Parathyroid adenoma (tissue), 2 donors: ENCODE results near the gene SORCS2.

Source experiments
- H2AFZ ChIP-seq: fragments of 300-600 bp; sonication (generic); one replicate; pipeline ENCODE4 v1.7.0; 2017; ENCODE audit warnings: antibody characterized with exemption, mild to moderate bottlenecking
- H3K27ac ChIP-seq: fragments of 300-600 bp; sonication (generic); one replicate; pipeline ENCODE4 v1.7.0; 2017
- H3K27me3 ChIP-seq: fragments of 300-600 bp; sonication (generic); one replicate; pipeline ENCODE4 v1.7.0; 2017; ENCODE audit warnings: low read length; ENCODE audit not compliant: control insufficient read depth, insufficient read depth
- H3K36me3 ChIP-seq: fragments of 300-600 bp; sonication (generic); one replicate; pipeline ENCODE4 v1.7.0; 2017; ENCODE audit warnings: low read length; ENCODE audit not compliant: control insufficient read depth, insufficient read depth
- H3K4me1 ChIP-seq: fragments of 300-600 bp; sonication (generic); one replicate; pipeline ENCODE4 v1.7.0; 2017; ENCODE audit warnings: control low read depth
- H3K4me2 ChIP-seq: fragments of 300-600 bp; sonication (generic); one replicate; pipeline ENCODE4 v1.7.0; 2017; ENCODE audit warnings: low read length
- H3K4me3 ChIP-seq: fragments of 300-600 bp; sonication (generic); one replicate; pipeline ENCODE4 v1.7.0; 2017; ENCODE audit warnings: low read depth, low read length
- H3K79me2 ChIP-seq: fragments of 300-600 bp; sonication (generic); one replicate; pipeline ENCODE4 v1.7.0; 2017; ENCODE audit warnings: control low read depth
- H3K9ac ChIP-seq: fragments of 300-600 bp; sonication (generic); one replicate; pipeline ENCODE4 v1.7.0; 2017; ENCODE audit warnings: mild to moderate bottlenecking
- H3K9me3 ChIP-seq: fragments of 300-600 bp; sonication (generic); one replicate; pipeline ENCODE4 v1.7.0; 2017; ENCODE audit warnings: low read length; ENCODE audit not compliant: control insufficient read depth
- CTCF ChIP-seq: fragments of 300-600 bp; sonication (generic); IDR thresholded peaks from one replicate; pipeline ENCODE4 v1.7.0; 2017; ENCODE audit warnings: antibody characterized with exemption, mild to moderate bottlenecking
- donor health status: primary hyperparathyroidism.

The SORCS2 gene

GRCh38 chr4:7629501-7630254, 437.3 kb downstream of the SORCS2 start:
- no peak overlapping the region for H3K27ac ChIP-seq
- H2AFZ ChIP-seq = no peak overlapping the region
- H3K79me2 ChIP-seq = no peaks in the 10 kb centered on the region
- H3K4me1 ChIP-seq = no peaks in the 10 kb centered on the region
- H3K36me3 ChIP-seq = no peaks in the 10 kb centered on the region
- H3K9me3 ChIP-seq = no peaks in the 10 kb centered on the region
- TF ChIP-seq CTCF = no peak
- no peak overlapping the region for H3K4me3 ChIP-seq
- H3K4me2 ChIP-seq = no peak overlapping the region
- no peaks in the 10 kb centered on the region for H3K27me3 ChIP-seq
- no peak overlapping the region for H3K9ac ChIP-seq

- H3K4me2 ChIP-seq = no peak overlapping the region
- H2AFZ ChIP-seq = no peak overlapping the region
- no peaks in the 10 kb centered on the region for H3K79me2 ChIP-seq
- H3K27me3 ChIP-seq = no peaks in the 10 kb centered on the region
- no peak overlapping the region for H3K9ac ChIP-seq
- no peaks in the 10 kb centered on the region for H3K4me1 ChIP-seq
- no peak overlapping the region for H3K27ac ChIP-seq
- H3K4me3 ChIP-seq = no peak overlapping the region
- H3K9me3 ChIP-seq = no peaks in the 10 kb centered on the region
- no peaks in the 10 kb centered on the region for H3K36me3 ChIP-seq
- TF ChIP-seq CTCF = no peak
These were observed 438.4 kb downstream of the SORCS2 start for GRCh38 chr4:7630568-7631287.

GRCh38 chr4:7631288-7632014, 439.1 kb downstream of the SORCS2 start:
- peaks cover under 1% of the 10 kb centered on the region for H3K27me3 ChIP-seq
- no peak overlapping the region for H3K4me2 ChIP-seq
- no peaks in the 10 kb centered on the region for H3K79me2 ChIP-seq
- no peak overlapping the region for H2AFZ ChIP-seq
- no peak for TF ChIP-seq CTCF
- no peaks in the 10 kb centered on the region for H3K36me3 ChIP-seq
- H3K4me1 ChIP-seq = no peaks in the 10 kb centered on the region
- H3K27ac ChIP-seq = no peak overlapping the region
- no peaks in the 10 kb centered on the region for H3K9me3 ChIP-seq
- H3K4me3 ChIP-seq = no peak overlapping the region
- no peak overlapping the region for H3K9ac ChIP-seq

GRCh38 chr4:7632341-7632740, 440.0 kb downstream of the SORCS2 start:
- Histone ChIP-seq H2AFZ (no peak overlapping the region), H3K27ac (no peak overlapping the region), H3K79me2 (no peaks in the 10 kb centered on the region), H3K9me3 (no peaks in the 10 kb centered on the region), H3K4me1 (no peaks in the 10 kb centered on the region), H3K4me2 (no peak overlapping the region), H3K4me3 (no peak overlapping the region), H3K27me3 (peaks cover 5% of the 10 kb centered on the region), H3K36me3 (no peaks in the 10 kb centered on the region), H3K9ac (no peak overlapping the region)
- no peak for TF ChIP-seq CTCF
